Memory B cell (primary cell): ENCODE results near the gene TWIST2.

ENCODE experiments used
- ATAC-seq: fragments of 150-1000 bp; cut with Tn5 transposase; 2 replicates; pipeline ENCODE4 v1.10.0; 2021; ENCODE audit warnings: low read depth, mild to moderate bottlenecking, moderate library complexity
- DNase-seq, 2 donors: peaks; one replicate each; pipeline ENCODE4 v3.0.0; 2022; ENCODE audit warnings: low spot score in 2 of 2
- H3K27ac Mint-ChIP-seq: one replicate; pipeline ENCODE4 v1.8.0; 2022; ENCODE audit warnings: mild to moderate bottlenecking, moderate library complexity, mixed read lengths
- H3K27me3 Mint-ChIP-seq: one replicate; pipeline ENCODE4 v1.8.0; 2022; ENCODE audit warnings: mixed read lengths
- H3K36me3 Mint-ChIP-seq: one replicate; pipeline ENCODE4 v1.8.0; 2022; ENCODE audit warnings: mild to moderate bottlenecking, mixed read lengths
- H3K4me1 Mint-ChIP-seq: one replicate; pipeline ENCODE4 v1.8.0; 2022; ENCODE audit warnings: mixed read lengths
- H3K4me3 Mint-ChIP-seq: one replicate; pipeline ENCODE4 v1.8.0; 2022; ENCODE audit warnings: mild to moderate bottlenecking, moderate library complexity, mixed read lengths
- H3K9me3 Mint-ChIP-seq: one replicate; pipeline ENCODE4 v1.8.0; 2022; ENCODE audit warnings: mixed read lengths

TWIST2 gene

GRCh38 chr2:238855891-238856580, 8.2 kb downstream of the TWIST2 start:
- ATAC-seq (no peak), DNase-seq (no peak)
- H3K4me1 Mint-ChIP-seq, result no peaks in the 10 kb centered on the region
- no peak overlapping the region for H3K4me3 Mint-ChIP-seq
- H3K36me3 Mint-ChIP-seq, result no peaks in the 10 kb centered on the region
- H3K9me3 Mint-ChIP-seq, result no peaks in the 10 kb centered on the region
- no peak overlapping the region for H3K27ac Mint-ChIP-seq
- H3K27me3 Mint-ChIP-seq, result peaks cover 14% of the 10 kb centered on the region

GRCh38 chr2:238856713-238857567, 9.1 kb downstream of the TWIST2 start:
- no peak for DNase-seq
- Mint-ChIP-seq H3K27ac (no peak overlapping the region), H3K9me3 (no peaks in the 10 kb centered on the region), H3K36me3 (no peaks in the 10 kb centered on the region), H3K27me3 (peaks cover 14% of the 10 kb centered on the region), H3K4me1 (no peaks in the 10 kb centered on the region), H3K4me3 (no peak overlapping the region)
- no peak for ATAC-seq

- no peaks in the 10 kb centered on the region for H3K4me1 Mint-ChIP-seq
- no peak overlapping the region for H3K27ac Mint-ChIP-seq
- no peak for ATAC-seq
- no peaks in the 10 kb centered on the region for H3K36me3 Mint-ChIP-seq
- no peaks in the 10 kb centered on the region for H3K9me3 Mint-ChIP-seq
- peaks cover 11% of the 10 kb centered on the region for H3K27me3 Mint-ChIP-seq
- DNase-seq, result no peak
- no peak overlapping the region for H3K4me3 Mint-ChIP-seq
These were observed 10.1 kb downstream of the TWIST2 start for GRCh38 chr2:238857959-238858358.

- no peaks in the 10 kb centered on the region for H3K4me1 Mint-ChIP-seq
- no peak for ATAC-seq
- peaks cover 8% of the 10 kb centered on the region for H3K27me3 Mint-ChIP-seq
- H3K9me3 Mint-ChIP-seq, result no peaks in the 10 kb centered on the region
- no peak for DNase-seq
- H3K36me3 Mint-ChIP-seq, result no peaks in the 10 kb centered on the region
- H3K4me3 Mint-ChIP-seq, result no peak overlapping the region
- H3K27ac Mint-ChIP-seq, result no peak overlapping the region
These were observed 11.9 kb downstream of the TWIST2 start for GRCh38 chr2:238859636-238860347.

GRCh38 chr2:238861013-238861730, 13.3 kb downstream of the TWIST2 start:
- ATAC-seq (no peak), DNase-seq (no peak)
- Mint-ChIP-seq H3K9me3 (no peaks in the 10 kb centered on the region), H3K4me3 (no peak overlapping the region), H3K27ac (no peak overlapping the region), H3K4me1 (no peaks in the 10 kb centered on the region), H3K27me3 (peaks cover 8% of the 10 kb centered on the region), H3K36me3 (no peaks in the 10 kb centered on the region)

- Mint-ChIP-seq H3K4me3 (no peak overlapping the region), H3K9me3 (no peaks in the 10 kb centered on the region), H3K27ac (no peak overlapping the region), H3K27me3 (peaks cover 8% of the 10 kb centered on the region), H3K4me1 (no peaks in the 10 kb centered on the region), H3K36me3 (no peaks in the 10 kb centered on the region)
- DNase-seq (no peak), ATAC-seq (no peak)
These were observed 14.0 kb downstream of the TWIST2 start for GRCh38 chr2:238861766-238862315.

GRCh38 chr2:238862701-238863100, 14.8 kb downstream of the TWIST2 start:
- ATAC-seq, result no peak
- no peaks in the 10 kb centered on the region for H3K9me3 Mint-ChIP-seq
- no peak overlapping the region for H3K27ac Mint-ChIP-seq
- H3K4me1 Mint-ChIP-seq, result no peaks in the 10 kb centered on the region
- peaks cover 9% of the 10 kb centered on the region for H3K27me3 Mint-ChIP-seq
- no peak for DNase-seq
- no peaks in the 10 kb centered on the region for H3K36me3 Mint-ChIP-seq
- H3K4me3 Mint-ChIP-seq, result no peak overlapping the region

- DNase-seq, result no peak
- no peak overlapping the region for H3K4me3 Mint-ChIP-seq
- no peak for ATAC-seq
- peaks cover 9% of the 10 kb centered on the region for H3K27me3 Mint-ChIP-seq
- no peak overlapping the region for H3K27ac Mint-ChIP-seq
- H3K9me3 Mint-ChIP-seq, result no peaks in the 10 kb centered on the region
- no peaks in the 10 kb centered on the region for H3K36me3 Mint-ChIP-seq
- H3K4me1 Mint-ChIP-seq, result no peaks in the 10 kb centered on the region
These were observed 15.3 kb downstream of the TWIST2 start for GRCh38 chr2:238863231-238863630.

GRCh38 chr2:238863749-238864206, 15.9 kb downstream of the TWIST2 start:
- H3K4me1 Mint-ChIP-seq, result no peaks in the 10 kb centered on the region
- DNase-seq, result no peak
- no peaks in the 10 kb centered on the region for H3K36me3 Mint-ChIP-seq
- H3K9me3 Mint-ChIP-seq, result no peaks in the 10 kb centered on the region
- no peak overlapping the region for H3K27ac Mint-ChIP-seq
- no peak for ATAC-seq
- peaks cover 9% of the 10 kb centered on the region for H3K27me3 Mint-ChIP-seq
- no peak overlapping the region for H3K4me3 Mint-ChIP-seq

- H3K4me1 Mint-ChIP-seq, result no peaks in the 10 kb centered on the region
- no peaks in the 10 kb centered on the region for H3K9me3 Mint-ChIP-seq
- no peaks in the 10 kb centered on the region for H3K36me3 Mint-ChIP-seq
- DNase-seq (no peak), ATAC-seq (no peak)
- H3K27ac Mint-ChIP-seq, result no peak overlapping the region
- peaks cover 9% of the 10 kb centered on the region for H3K27me3 Mint-ChIP-seq
- H3K4me3 Mint-ChIP-seq, result no peak overlapping the region
These were observed 16.5 kb downstream of the TWIST2 start for GRCh38 chr2:238864207-238865014.

- Mint-ChIP-seq H3K4me3 (no peak overlapping the region), H3K27me3 (peaks cover 5% of the 10 kb centered on the region), H3K4me1 (no peaks in the 10 kb centered on the region), H3K36me3 (no peaks in the 10 kb centered on the region), H3K9me3 (no peaks in the 10 kb centered on the region), H3K27ac (no peak overlapping the region)
- ATAC-seq (no peak), DNase-seq (no peak)
These were observed 17.3 kb downstream of the TWIST2 start for GRCh38 chr2:238865015-238865719.

GRCh38 chr2:238865744-238866355, 18.0 kb downstream of the TWIST2 start:
- DNase-seq (no peak), ATAC-seq (no peak)
- H3K4me1 Mint-ChIP-seq, result no peaks in the 10 kb centered on the region
- H3K4me3 Mint-ChIP-seq, result no peak overlapping the region
- no peak overlapping the region for H3K27ac Mint-ChIP-seq
- H3K9me3 Mint-ChIP-seq, result peaks cover 2% of the 10 kb centered on the region
- peaks cover 4% of the 10 kb centered on the region for H3K27me3 Mint-ChIP-seq
- H3K36me3 Mint-ChIP-seq, result no peaks in the 10 kb centered on the region
